ENCODE measurements around the gene GABARAP.

Gene GABARAP

GRCh38 chr17:7221278-7222092 is 20.8 kb downstream of the GABARAP start:
- DNase-seq: no peak

GRCh38 chr17:7220593-7221277 is 21.5 kb downstream of the GABARAP start:
- DNase-seq: no peak

- DNase-seq: no peak
These were observed 22.2 kb downstream of the GABARAP start, which contains the start of the genes ACADVL and DLG4 for GRCh38 chr17:7219812-7220592. Gene ACADVL (plus strand): TSS chr17:7219938. CDS start chr17:7219985, 47 bp downstream. Gene DLG4 (minus strand): TSS chr17:7219836.

- no peak for DNase-seq
These were observed 22.9 kb downstream of the GABARAP start for GRCh38 chr17:7219229-7219811.

- DNase-seq: no peak
These were observed 23.5 kb downstream of the GABARAP start for GRCh38 chr17:7218758-7219157.

GRCh38 chr17:7218166-7218565 is 24.1 kb downstream of the GABARAP start:
- no peak for DNase-seq

GRCh38 chr17:7217113-7217987 is 24.9 kb downstream of the GABARAP start:
- no peak for DNase-seq

GRCh38 chr17:7216242-7217112 is 25.8 kb downstream of the GABARAP start:
- no peak for DNase-seq

- DNase-seq: no peak
These were observed 26.5 kb downstream of the GABARAP start for GRCh38 chr17:7215652-7216180.

- no peak for DNase-seq
These were observed 27.1 kb downstream of the GABARAP start for GRCh38 chr17:7215136-7215638.

GRCh38 chr17:7214300-7215135 is 27.7 kb downstream of the GABARAP start:
- DNase-seq: peak; percentile 75

GRCh38 chr17:7213895-7214299 is 28.4 kb downstream of the GABARAP start:
- peak; percentile 52 for DNase-seq

- DNase-seq: no peak
These were observed 30.6 kb downstream of the GABARAP start for GRCh38 chr17:7211491-7212273.

GRCh38 chr17:7208754-7209460 is 33.3 kb downstream of the GABARAP start:
- no peak for DNase-seq

GRCh38 chr17:7208027-7208571 is 34.1 kb downstream of the GABARAP start:
- no peak for DNase-seq

- no peak for DNase-seq
These were observed 34.9 kb downstream of the GABARAP start for GRCh38 chr17:7207120-7208001.

- no peak for DNase-seq
These were observed 36.7 kb downstream of the GABARAP start for GRCh38 chr17:7205561-7205960.

Measured in NCI-H524 treated with DMSO at 0.1 percent for 48 hours (cell line).